Lower leg skin (tissue), 4 donors: Measurements from ENCODE around the gene UQCR10. TPM values are rescaled to one million over a fixed set of nuclear protein-coding genes. Genes with fewer than 3 reads are reported as not detected.
A peak's percentile ranks its signal among the peaks of the same experiment; 100 is the strongest.

Experiments
- DNase-seq, 2 donors: peaks; one replicate each; pipeline ENCODE4 v3.0.0-alpha.2; 2019; ENCODE audit warnings: low spot score in 2 of 2
- H3K4me3 ChIP-seq: fragments of 200-600 bp; sonication (generic); 2 replicates; pipeline ENCODE4 v1.5.1; 2017; ENCODE audit warnings: mild to moderate bottlenecking, low read depth; ENCODE audit not compliant: poor library complexity, severe bottlenecking
- CTCF ChIP-seq, 3 donors: fragments of 450-650 bp; IDR thresholded peaks; one replicate each; pipeline ENCODE4 v1.5.1; 2016; ENCODE audit warnings: antibody characterized with exemption in 3 of 3, mild to moderate bottlenecking in 3 of 3, moderate library complexity in 2 of 3
- POLR2A ChIP-seq, 2 donors: fragments of 450-650 bp; IDR thresholded peaks; one replicate each; pipeline ENCODE4 v1.6.1; 2016 to 2017; ENCODE audit warnings: antibody characterized with exemption in 2 of 2, mild to moderate bottlenecking in 1 of 2, moderate library complexity in 1 of 2
- WGBS, 2 donors: methylation state at CpG; one replicate each; pipeline ENCODE4 v1.1.5; 2018; 5-methylcytosine and 5-hydroxymethylcytosine counted together
- intact Hi-C: fragments of 100-400 bp; cut with DNase I; formaldehyde crosslinking; loops from one replicate; pipeline ENCODE4 v1.15.0; 2023; ENCODE audit warnings: low total_unique reads
- total RNA-seq, 4 donors: library from RNA; depleted of rRNA; stranded (reverse); fragments of >200 nt; gene quantifications; one replicate each; pipeline ENCODE4 v1.1.0, GENCODE V29; 2016

Gene UQCR10
- total RNA-seq, 4 donors from 2014 or later, result 23.1 to 65.8 (median 44.3) TPM

- TF ChIP-seq CTCF (IDR thresholded peaks at IDR 0.05), result no peak
- no peak for TF ChIP-seq POLR2A (IDR thresholded peaks at IDR 0.05)
- WGBS, 2 donors, result 53 to 54% methylated on average over 15 of the region's 15 CpGs
- peak overlapping the region; percentile 82 for H3K4me3 ChIP-seq
- intact Hi-C loops, result no loop called here
- no peak for DNase-seq
Observed at GRCh38 chr22:29765905-29766631, 1.1 kb upstream of the UQCR10 start.

DNA sequence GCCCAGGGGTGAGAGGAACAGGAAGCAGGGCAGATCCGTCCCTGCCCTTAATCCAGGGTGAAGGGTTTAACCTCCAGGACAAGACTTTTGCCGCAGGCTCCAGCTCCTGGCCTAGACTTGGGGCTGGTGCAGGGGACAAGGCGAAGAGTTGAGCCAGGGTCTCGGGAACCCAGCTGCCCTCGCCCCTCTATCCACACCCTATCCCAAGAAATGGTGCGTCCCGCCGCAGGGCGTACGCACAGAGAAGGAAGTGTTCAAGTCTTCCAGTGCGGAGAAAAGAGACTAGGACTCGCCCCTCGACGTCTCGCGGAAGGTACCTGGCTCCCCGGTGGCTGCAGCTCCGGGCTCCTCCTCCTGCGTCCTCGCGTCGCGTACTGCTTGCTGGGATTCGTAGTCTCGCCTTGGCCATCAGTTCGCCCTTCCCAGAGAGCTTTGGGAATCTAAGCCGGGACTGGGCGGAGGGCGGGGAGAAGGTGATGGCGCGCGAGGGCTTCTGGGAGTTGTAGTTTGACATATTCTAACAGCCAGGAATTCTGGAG, 468 bp upstream of the UQCR10 start, which contains the start of gene ZMAT5:
ZMAT5 (minus strand) TSS at position 376 of the 539 bp plus-strand sequence. CDS start 18,463 bp downstream, outside the sequence.
- peak within 1 kb of the TSS; percentile 82 for H3K4me3 ChIP-seq
- intact Hi-C loops, result no loop called here
- TF ChIP-seq POLR2A (IDR thresholded peaks at IDR 0.05), result no peak
- TF ChIP-seq CTCF (IDR thresholded peaks at IDR 0.05), result no peak
- peak; percentile 95 to 98 for DNase-seq
- 0 to 2% methylated on average over 29 of the region's 32 CpGs for WGBS, 2 donors

DNA sequence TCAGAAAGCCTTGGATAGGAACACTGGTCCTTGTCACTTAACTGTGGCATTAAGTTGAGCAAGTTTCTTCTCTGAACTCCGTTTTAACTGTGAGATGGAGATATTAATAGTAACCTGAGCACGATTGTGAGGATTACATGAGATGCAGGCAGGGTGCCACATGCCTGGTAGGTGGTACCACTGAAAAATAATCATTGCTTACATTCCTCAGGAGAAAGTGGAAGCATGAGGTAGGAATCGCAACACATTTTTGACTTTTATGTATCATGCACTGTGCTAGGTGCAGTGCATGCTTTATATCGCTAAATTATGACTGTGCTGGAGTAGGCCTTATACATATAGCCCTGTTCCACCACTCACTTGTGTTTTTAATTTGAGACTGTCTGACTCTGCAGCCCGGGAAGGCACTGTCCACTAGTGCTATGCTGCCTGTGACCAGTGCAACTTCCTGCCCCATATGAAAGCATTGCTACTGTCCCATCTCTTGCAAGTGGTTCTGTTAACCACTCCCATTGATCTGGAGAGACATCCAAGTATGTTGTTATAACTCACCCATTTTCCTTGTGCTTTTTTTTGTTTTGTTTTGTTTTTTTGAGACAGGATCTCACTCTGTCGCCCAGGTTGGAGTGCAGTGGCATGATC, 1.0 kb downstream of the UQCR10 start:
- no peak for TF ChIP-seq CTCF (IDR thresholded peaks at IDR 0.05)
- TF ChIP-seq POLR2A (IDR thresholded peaks at IDR 0.05), result no peak
- H3K4me3 ChIP-seq, result peak overlapping the region; percentile 80
- no peak for DNase-seq
- intact Hi-C loops, result no loop called here
- WGBS, 2 donors, result 40 to 44% methylated on average over 6 of the region's 6 CpGs

DNA sequence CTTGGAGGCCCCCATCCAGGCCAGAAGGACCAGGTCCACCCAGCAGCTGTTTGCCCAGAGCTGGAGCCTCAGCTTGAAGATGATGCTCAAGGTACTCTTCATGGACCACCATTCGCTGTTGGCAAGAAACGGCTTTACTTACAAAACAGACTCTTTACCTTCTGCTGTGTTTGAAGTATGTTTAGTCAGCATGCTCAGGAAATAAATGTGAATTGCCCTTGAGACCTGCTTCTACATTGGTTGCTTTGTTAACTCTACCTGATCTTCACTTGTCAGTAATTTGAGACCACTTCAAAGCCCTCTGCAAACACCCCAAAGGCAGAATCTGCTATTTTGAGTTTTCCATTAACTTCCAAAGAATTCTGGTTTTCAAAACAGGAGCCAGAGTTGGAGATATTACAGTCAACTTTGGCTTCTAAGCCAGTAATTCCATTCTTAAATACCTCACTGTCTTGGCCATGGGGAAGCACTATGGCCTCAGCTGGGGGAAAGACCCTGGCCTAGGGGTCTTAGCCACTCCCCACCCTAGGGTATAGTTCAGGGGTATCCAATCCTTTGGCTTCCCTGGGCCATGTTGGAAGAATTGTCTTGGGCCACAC, 2.7 kb downstream of the UQCR10 start:
- 80 to 94% methylated on average over 2 of the region's 2 CpGs for WGBS, 2 donors
- intact Hi-C loops, result no loop called here
- H3K4me3 ChIP-seq, result no peak overlapping the region
- TF ChIP-seq CTCF (IDR thresholded peaks at IDR 0.05) (no peak), POLR2A (IDR thresholded peaks at IDR 0.05) (no peak)
- no peak for DNase-seq

DNA sequence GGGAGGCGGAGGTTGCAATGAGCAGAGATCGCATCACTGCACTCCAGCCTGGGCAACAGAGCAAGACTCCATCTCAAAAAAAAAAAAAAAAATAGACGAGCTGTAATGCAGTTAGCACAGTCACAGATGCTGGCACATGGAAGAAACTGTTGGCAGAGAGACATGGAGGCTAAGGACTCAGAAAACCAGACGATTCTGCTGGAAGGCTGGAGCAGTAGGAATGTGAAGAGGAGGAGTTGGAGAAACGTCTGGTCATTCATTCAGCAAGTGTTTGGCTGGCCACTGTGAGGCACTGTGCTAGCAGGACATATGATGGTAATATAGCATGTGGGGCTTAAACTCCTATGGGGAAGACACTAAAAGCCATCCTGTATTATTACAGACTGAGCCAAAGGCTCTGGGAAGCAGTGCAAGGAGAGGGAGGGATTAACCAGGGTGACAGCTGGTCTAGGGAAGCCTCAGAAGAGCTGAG, 5.0 kb downstream of the UQCR10 start:
- TF ChIP-seq CTCF (IDR thresholded peaks at IDR 0.05) (no peak), POLR2A (IDR thresholded peaks at IDR 0.05) (no peak)
- WGBS, 2 donors, result 39 to 48% methylated on average over 5 of the region's 5 CpGs
- intact Hi-C loops, result no loop called here
- DNase-seq, result peak in 1 of 2 donors; percentile 30
- H3K4me3 ChIP-seq, result no peak overlapping the region
